A673 (cell line): ENCODE data around the gene TMEM147.

Experiments
- EZH2 ChIP-seq: fragments of 200-600 bp; sonication (generic); IDR thresholded peaks from 2 replicates; pipeline ENCODE4 v1.6.1; 2017; ENCODE audit warnings: borderline replicate concordance, low read depth, mild to moderate bottlenecking, mixed read lengths, antibody characterized with exemption, low read length; ENCODE audit not compliant: poor library complexity, severe bottlenecking
- TF ChIP-seq, protein P1 (sequence below): fragments of 300-800, 200-600 bp; sonication (generic); conservative IDR thresholded peaks from 2 replicates; pipeline ENCODE4 v1.5.1; 2017; ENCODE audit warnings: low read depth, mild to moderate bottlenecking, antibody characterized with exemption, low read length, moderate library complexity, mixed read lengths

DNA sequence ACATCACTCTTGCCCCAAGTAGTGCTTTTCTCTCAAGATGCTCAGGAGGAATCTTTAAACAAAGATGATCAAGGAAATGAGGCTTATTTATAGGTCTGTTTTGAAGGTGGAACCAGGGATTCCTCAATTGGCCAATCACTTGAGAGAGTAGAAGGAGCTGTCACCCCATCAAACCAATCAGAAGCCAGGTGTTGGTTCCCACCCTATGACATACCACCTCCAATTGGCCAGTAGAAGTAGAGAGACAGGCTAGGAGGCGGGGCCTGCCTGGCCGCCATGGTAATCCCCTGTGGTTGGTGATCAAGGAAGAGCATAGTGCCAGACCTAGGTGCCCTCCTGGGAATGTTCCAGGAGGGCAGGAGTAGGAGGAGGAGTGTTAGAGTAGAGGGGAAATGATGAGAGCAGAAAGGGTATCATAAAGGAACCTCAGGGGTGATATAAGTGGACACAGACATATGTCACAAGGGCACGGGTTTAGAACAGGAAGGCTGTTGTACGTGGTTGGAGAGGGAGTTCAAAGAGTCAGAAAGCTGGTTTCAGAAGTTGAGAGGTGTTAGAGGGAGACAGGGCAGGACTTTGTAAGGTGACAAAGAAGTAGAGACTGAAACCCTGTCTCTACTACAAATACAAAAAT, 51.1 kb downstream of the TMEM147 start:
- TF ChIP-seq, protein P1, sequence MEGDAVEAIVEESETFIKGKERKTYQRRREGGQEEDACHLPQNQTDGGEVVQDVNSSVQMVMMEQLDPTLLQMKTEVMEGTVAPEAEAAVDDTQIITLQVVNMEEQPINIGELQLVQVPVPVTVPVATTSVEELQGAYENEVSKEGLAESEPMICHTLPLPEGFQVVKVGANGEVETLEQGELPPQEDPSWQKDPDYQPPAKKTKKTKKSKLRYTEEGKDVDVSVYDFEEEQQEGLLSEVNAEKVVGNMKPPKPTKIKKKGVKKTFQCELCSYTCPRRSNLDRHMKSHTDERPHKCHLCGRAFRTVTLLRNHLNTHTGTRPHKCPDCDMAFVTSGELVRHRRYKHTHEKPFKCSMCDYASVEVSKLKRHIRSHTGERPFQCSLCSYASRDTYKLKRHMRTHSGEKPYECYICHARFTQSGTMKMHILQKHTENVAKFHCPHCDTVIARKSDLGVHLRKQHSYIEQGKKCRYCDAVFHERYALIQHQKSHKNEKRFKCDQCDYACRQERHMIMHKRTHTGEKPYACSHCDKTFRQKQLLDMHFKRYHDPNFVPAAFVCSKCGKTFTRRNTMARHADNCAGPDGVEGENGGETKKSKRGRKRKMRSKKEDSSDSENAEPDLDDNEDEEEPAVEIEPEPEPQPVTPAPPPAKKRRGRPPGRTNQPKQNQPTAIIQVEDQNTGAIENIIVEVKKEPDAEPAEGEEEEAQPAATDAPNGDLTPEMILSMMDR, result no peak
- TF ChIP-seq EZH2, result no peak
